Left forelimb (tissue), 1 donor: Measurements from ENCODE around the gene ITPR3.
"Not testable (repeated sequence)": the region's sequence is repeated elsewhere in the genome, so short reads cannot be mapped to it uniquely, and the experiment has no call there.

ENCODE experiments used
- DNase-seq: peaks from one replicate; pipeline ENCODE4 v3.0.0-alpha.2; 2018; ENCODE audit warnings: low spot score

ITPR3 gene

GRCh38 chr6:33591424-33592032 is 29.6 kb upstream of the ITPR3 start:
- no peak for DNase-seq

GRCh38 chr6:33592280-33592594 is 28.9 kb upstream of the ITPR3 start:
- DNase-seq = no peak

GRCh38 chr6:33592595-33593413 is 28.3 kb upstream of the ITPR3 start:
- DNase-seq = no peak

DNA sequence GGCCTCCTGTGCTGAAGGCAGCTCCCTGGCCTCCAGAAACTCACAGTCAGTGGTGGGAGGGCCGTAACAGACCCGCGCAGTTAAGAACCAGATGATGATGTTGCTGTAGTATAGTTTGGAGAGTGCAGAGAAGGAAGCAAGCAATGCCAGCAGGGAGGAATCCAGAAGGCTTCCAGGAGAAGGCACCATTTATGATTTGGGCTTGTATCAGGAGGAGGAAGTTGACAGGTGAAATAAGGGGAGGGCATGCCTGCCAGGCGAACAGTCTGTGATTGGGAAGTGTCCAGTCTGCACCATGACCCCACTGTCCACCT is 27.8 kb upstream of the ITPR3 start:
- no peak for DNase-seq

DNA sequence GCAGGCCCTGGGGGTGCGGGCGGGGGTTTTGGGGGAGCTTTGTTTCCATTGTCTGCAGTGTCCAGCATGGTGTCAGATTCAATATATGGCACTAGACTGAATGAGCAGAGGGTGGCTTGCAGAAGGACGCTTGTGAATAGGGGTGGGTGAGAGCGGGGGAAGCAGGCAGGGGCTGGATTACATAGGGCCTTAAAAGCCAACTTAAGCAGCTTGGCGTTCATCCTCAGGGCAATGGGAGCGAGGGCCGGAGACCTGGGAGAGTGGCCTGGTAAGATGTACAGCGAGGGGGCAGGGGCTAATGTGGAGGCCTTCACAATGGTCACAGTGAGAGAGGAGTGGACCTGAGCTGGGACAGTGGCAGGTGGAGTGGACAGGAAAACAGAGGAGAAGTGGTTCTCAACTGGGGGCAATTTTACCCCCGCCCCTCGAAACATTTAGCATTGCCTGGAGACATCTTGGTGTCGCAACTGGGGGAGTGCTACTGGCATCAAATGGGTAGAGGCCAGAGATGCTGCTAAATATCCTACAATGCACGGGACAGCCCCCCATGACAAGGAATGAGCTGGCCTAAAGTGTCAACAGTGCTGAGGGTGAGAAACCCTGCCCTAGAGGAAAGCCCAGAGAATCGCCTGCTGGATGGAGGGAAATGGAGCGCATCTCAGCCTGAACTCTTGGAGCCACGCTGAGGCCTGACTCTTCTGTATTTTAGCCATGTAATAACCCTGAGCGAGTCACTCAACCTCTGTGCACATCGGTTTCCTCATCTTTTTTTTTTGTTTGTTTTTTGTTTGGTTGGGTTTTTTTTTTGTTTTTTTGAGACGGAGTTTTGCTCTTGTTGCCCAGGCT is 25.9 kb upstream of the ITPR3 start:
- DNase-seq = no peak

GRCh38 chr6:33596894-33597293 is 24.2 kb upstream of the ITPR3 start:
- not testable (repeated sequence) for DNase-seq

DNA sequence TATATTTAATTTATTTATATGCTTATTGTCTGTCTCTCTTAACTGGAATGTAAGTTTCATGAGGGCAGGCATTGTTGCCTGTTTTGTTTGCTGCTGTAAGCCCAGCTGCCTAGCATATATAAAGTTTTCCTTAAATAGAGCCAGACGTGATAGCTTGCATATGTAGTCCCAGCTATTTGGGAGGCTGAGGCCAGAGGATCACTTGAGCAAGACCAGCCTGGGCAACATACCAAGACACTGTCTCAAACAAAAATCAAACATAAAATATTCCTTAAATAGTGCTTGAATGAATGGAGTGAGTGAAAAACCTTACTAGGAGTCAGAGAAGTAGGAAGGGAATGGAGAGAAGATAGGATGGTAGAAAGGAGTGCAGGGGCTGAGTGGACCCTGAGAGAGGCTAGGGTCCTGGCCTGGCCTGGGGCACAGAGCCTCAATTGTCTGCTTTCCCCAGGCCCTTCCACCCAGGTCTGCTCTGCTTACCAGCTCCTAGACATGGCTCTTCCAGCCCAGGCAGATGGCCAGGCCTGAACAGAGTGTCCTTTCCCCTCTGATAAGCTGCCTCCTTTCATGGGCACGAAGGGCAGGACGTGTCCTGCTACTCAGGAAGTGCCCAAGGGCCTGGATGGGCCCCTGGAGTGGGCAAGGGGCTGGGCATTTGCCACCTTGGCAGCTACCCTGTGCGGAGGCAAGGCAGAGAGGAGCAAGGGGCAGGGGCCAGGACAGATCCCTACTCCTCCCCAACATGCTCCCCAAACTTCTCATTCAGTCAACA is 23.4 kb upstream of the ITPR3 start:
- no peak for DNase-seq

GRCh38 chr6:33599413-33599938 is 21.6 kb upstream of the ITPR3 start:
- DNase-seq = no peak

- no peak for DNase-seq
These were observed 20.4 kb upstream of the ITPR3 start for GRCh38 chr6:33600761-33601160.

DNA sequence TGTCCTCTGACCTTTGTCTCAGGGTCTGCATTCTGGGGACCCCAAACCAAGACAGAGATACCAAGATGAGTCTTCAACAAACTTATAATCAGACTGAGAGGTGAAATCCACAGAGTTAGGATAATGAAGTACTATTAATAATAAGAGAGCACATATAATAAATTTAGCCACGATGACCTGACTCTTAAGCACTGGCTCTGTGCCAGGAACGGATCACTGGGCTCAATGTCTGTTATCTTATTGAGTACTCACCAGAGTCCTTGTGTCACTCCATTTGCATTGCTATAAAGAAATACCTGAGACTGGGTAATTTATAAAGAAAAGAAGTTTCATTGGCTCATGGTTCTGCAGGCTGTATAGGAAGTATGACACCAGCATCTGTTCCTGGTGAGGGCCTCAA is 18.9 kb upstream of the ITPR3 start:
- no peak for DNase-seq

- no peak for DNase-seq
These were observed 15.9 kb upstream of the ITPR3 start for GRCh38 chr6:33604941-33605854.

DNA sequence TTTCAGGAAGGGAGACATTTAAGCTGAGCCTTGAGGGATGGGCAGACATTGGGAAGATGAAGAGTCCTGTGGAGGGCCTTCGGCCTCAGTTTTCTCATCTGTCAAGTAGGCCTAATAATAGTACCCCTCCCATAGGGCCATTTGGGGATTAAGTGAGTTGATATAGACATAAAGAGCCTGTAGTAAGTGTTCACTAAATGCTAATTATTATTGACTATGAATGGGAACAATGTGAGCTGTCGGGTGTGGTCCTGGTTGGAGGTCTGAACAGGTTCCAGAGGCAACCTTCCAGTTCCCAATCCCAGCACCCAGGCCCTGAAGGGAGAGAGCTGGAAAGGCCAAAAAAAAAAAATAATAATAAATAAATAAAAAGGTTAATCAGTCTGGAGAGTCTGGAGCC is 14.5 kb upstream of the ITPR3 start:
- no peak for DNase-seq

DNA sequence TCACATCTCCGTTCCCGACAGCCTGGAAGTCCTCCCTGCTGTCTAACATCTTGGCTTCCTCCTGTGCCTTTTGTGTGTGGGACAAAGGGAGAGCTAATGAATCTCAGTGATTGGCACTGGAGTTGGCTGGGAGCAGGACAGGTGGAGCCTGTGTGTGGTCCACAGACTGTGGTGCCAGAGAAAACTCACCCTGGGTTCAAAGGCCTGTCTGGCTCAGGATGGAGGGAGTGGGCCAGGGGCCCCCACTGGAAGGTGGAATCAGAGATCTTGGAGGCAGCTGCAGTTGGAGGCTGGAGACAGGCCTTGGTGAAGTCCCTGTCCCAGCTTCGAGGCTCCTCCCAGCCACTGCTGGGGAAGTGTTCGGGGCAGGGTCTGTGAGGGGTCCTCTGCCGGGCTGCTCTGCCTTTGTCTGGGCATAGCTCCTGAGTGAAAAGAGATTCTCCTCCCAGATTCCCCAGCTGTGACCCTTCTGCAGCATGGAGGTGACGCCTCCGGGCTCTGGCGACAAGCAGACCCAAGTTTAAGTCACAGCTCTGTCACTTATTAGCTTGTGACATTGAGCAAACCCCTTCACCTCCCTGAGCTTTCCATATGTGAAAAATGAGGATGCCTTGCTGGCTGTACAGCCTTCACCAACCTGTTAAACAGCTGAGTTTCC is 13.9 kb upstream of the ITPR3 start:
- DNase-seq = no peak

DNA sequence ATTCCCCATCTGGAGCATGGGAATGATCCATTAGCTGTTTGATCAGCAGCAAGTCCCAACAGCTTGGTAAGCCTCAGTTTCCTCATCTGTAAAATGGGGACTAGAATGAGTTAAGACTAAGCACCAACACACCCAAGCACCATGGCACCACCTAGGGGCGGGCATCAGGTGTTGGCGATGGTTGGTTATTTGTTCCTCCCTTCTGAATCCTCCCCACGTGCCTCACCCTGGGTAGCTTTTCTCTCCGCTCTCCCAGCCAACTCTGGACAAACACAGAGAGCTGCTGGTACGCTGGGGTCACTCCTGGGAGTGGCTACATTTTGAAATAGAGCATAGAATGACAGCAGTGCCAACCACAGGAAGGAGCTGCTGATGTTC is 13.3 kb upstream of the ITPR3 start:
- DNase-seq = no peak

DNA sequence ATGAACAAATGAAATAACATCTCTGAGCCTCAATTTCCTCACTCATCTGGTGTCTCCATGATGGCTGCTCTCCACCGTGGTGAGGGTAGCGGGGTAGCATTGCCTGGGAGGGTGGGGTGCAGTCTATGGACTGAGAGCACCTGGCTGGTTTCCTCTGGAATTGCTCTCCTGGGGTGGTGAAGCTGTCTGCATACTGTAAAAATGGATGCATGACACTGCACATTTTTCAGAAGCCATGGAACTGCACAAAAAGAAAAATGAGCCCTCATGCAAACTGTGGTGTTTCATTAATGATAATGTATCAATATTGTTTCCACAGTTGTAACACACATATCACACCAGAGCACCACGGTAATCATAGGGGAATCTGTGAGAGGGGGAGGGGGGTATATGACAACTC is 12.1 kb upstream of the ITPR3 start:
- no peak for DNase-seq

DNA sequence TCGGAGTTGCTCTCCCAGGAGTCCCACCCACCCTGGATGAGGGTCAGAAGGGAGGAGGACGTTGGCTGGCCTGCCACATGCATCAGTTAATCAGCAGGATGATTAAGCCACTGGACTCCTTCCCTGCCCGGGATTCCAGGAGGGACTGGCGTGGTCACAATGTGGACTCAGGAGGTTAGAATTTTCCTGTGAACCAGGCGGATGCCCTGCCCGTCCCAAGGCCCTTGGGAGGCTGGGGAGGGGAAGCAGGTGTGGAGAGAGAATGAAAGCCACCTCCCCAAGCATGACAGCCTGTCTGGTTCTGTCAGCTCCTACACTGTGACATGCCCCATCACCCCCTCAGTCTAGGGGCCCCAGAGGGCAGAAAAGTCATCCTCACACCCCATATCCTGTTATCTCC is 11.6 kb upstream of the ITPR3 start:
- no peak for DNase-seq

- DNase-seq = no peak
These were observed 11.1 kb upstream of the ITPR3 start for GRCh38 chr6:33610067-33610466.

DNA sequence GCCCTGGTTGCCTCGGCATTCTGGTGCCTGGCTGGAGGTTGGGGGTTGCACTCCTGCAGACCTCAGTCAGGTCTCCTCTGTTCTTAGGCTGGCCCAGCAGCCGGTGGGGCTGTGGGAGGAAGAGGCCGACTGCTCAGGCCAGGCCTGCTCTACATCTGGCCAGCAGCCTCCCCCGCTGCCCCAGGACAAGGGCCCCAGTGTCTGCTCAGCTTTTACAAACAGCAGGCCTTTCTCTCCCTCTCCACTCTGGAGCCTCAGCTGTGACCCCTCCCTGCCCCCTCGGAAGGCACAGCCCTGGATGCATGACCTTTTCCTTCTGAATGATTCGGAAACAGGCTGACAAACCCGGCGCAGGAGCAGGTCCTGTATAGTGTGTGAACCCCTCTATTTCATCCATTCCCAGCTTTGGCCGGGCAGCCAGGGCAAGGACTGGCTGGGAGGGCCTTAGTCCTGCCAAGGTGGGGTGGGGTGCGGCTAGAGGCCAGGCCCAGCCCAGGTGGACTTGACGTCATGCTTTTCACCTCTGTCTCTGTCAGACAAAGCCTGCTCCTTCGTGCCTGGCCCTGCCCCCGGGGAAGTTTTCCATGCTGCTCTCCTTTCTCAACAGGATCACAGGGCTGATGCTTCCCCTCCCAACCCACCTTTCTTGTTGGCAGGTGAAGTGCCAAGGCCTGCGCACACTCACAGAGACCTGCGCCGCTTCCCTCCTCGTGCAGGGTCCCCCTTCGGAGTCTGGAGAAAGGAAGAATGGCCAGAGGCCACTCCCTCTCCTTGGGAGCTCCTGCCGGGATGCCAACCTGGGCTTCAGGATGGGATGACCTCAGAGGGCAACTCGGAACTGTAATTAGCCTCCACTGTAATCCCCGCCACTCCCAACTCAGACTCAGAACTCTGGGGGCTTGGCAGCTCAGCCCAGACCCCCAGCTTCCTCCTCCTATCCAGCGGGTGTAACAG is 10.1 kb upstream of the ITPR3 start:
- DNase-seq = no peak

DNA sequence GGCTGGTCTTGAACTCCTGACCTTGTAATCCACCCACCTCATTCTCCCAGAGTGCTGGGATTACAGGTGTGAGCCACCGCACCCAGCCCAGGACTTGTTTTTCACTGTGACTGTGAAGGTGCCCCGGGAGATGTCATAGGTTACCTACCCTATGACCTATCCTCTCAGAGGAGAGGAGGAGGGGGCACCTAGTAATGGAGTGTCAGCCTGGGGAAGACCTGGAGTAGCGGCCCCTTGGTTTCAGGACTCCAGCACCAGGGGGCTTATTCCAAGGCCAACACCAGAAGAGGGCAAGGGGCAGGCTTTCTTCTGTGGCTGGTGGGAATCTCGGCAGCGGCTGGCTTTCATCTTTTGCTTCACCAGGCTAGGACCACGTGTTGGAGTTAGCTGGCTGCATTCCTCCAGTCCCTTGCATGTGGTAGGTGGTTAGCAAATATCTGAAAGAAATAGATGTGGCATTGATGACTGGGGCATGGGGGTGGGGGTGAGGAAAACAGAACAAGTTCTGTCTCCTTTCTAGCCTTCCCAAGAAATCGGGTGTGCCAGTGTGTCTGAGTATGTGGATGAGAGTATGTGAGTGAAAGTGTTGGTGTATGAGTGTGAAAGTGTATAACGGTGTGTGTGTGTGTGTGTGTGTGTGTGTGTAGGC is 7.9 kb upstream of the ITPR3 start:
- DNase-seq = no peak
